ENCODE results near the gene PAQR9. TPM values are rescaled to one million over a fixed set of nuclear protein-coding genes. Genes with fewer than 3 reads are reported as not detected.

Gene PAQR9
- total and polyA plus RNA-seq, 10 donors: 0.04 to 0.64 (median 0.42) TPM; not detected in 6

DNA sequence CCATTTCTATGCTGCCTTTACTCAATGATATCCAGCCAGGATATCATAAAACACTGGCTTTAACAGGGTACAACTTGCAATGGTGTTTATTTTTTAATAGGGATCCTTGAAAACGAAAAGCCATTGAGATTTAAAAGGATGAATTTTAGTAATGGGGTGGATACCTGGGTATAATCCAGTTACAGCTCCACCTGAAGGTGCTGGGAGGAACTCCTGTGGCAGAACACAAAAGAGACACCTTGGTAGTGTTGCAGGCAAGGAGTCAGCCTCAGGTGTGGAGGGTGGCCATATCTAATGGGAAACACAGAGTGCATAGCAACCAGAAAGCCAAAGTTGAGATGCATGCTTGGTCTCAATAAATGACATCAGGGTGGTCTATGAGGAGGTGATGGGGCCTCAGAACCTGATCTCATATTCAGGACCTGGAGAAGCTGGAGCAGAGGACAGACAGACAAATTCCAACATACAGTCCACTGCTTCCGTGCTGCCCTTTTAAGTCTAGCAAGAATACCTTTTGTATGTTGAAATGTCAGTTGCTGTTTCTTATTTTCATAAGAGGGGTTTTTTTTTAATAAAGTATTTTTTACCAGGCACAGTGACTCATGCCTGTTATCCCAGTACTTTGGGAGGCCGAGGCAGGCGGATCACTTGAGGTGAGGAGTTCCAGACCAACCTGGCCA lies 12.0 kb upstream of the PAQR9 start:
- no peak for DNase-seq
- no peaks in the 10 kb centered on the region for H3K36me3 ChIP-seq
- 89 to 94% (median 93%) methylated on average over 4 of the region's 4 CpGs for WGBS, 5 donors
- H3K4me1 ChIP-seq: peaks cover 0 to 16% (median 7%) of the 10 kb centered on the region in 6 donors
- no peak for TF ChIP-seq POLR2AphosphoS5 (IDR thresholded peaks at IDR 0.05)
- TF ChIP-seq, protein P1, sequence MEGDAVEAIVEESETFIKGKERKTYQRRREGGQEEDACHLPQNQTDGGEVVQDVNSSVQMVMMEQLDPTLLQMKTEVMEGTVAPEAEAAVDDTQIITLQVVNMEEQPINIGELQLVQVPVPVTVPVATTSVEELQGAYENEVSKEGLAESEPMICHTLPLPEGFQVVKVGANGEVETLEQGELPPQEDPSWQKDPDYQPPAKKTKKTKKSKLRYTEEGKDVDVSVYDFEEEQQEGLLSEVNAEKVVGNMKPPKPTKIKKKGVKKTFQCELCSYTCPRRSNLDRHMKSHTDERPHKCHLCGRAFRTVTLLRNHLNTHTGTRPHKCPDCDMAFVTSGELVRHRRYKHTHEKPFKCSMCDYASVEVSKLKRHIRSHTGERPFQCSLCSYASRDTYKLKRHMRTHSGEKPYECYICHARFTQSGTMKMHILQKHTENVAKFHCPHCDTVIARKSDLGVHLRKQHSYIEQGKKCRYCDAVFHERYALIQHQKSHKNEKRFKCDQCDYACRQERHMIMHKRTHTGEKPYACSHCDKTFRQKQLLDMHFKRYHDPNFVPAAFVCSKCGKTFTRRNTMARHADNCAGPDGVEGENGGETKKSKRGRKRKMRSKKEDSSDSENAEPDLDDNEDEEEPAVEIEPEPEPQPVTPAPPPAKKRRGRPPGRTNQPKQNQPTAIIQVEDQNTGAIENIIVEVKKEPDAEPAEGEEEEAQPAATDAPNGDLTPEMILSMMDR (IDR thresholded peaks at IDR 0.05 in 8 of 11, conservative IDR thresholded peaks at IDR 0.05 in 3 of 11): no peak
- no peak for TF ChIP-seq POLR2A (IDR thresholded peaks at IDR 0.05)
- H3K9me3 ChIP-seq: no peaks in the 10 kb centered on the region
- H3K27me3 ChIP-seq (replicated peaks in 1 of 7): peaks cover 0 to 6% (median 0%) of the 10 kb centered on the region in 7 donors
- no peak overlapping the region for H3K27ac ChIP-seq
- intact Hi-C loops (cut with DNase I; ENCODE audit: low total_unique reads): no loop called here
- no peak overlapping the region for H3K4me3 ChIP-seq

DNA sequence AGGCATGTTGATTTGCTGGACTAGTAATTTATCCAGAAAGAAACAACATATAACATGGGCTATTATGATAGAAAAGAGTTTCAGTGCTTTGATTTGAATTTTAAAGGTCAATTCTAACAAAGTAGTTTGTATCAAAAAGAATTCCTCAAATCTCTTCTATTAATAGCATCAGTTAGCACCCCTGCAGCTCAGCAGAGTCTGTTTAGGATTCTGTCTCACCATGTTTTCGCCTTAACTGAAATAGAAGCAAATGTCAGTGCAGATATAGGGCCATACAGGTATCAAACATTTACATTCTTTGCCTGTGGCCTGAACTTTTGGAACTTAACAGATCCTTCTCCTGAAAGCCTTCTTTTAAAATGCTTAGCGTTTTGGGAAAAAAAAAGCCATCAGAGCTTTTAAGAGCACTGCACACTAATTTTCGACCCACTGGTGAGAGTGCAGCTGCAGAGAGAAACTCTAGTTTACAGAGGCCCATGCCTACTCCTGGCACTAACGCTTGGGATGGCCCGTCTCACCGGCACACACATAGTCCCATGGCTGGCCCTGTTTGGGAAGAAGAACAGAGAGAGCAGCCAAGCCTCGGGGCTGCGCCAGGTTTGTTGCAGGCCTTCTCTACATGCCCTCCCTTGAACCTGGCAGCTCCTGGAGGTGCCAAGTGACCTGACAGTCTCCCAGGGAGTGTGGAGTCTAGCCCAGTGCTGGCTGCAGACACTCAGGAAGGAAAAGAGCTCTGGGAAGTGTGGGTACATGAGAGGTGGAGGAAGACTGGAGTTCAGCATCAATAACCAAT lies 9.9 kb upstream of the PAQR9 start:
- Histone ChIP-seq H3K36me3 (no peaks in the 10 kb centered on the region), H3K27ac (no peak overlapping the region), H3K4me3 (no peak overlapping the region), H3K27me3 (replicated peaks in 1 of 7) (peaks cover 0 to 12% (median 0%) of the 10 kb centered on the region in 7 donors), H3K9me3 (no peaks in the 10 kb centered on the region), H3K4me1 (peaks cover 0 to 16% (median 7%) of the 10 kb centered on the region in 6 donors)
- WGBS, 5 donors: 82 to 95% (median 92%) methylated on average over 8 of the region's 8 CpGs
- TF ChIP-seq, protein P1 (IDR thresholded peaks at IDR 0.05 in 8 of 11, conservative IDR thresholded peaks at IDR 0.05 in 3 of 11): no peak
- TF ChIP-seq POLR2A (IDR thresholded peaks at IDR 0.05) (no peak), POLR2AphosphoS5 (IDR thresholded peaks at IDR 0.05) (no peak)
- no peak for DNase-seq
- intact Hi-C loops (cut with DNase I; ENCODE audit: low total_unique reads): no loop called here

DNA sequence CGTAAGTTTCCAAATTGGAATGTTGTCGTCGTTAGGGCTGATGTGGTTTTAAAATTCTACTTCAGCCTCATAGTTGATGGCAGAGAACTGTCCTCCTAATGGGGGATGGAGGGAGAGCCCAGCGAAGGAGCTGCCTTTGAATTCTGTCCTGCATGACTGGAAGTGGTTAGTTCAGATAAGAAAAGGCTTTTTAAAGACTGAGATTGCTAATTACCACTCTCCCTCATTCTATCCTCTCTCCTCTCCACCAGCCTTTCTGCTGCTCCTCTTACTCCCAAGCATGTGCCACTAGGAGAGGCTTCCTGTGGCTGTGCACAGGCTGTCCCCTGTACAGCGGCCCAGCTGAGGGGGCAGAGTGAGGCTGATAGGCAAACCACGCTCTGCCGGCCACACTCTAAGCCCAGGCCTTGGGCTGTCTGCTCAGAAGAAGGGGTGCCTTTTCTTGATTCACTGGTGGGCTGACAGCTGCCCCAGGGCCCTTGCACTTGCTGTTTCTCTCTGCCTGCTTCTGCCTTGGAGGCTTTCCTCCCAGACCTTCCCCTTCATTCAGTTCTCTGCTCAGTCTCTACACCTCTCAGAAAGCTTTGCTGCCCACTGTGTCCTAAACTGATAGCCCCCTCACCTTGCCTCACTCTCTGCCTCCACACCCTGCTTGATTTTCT lies 8.7 kb upstream of the PAQR9 start:
- Histone ChIP-seq H3K27me3 (replicated peaks in 1 of 7) (peaks cover 0 to 12% (median 0%) of the 10 kb centered on the region in 7 donors), H3K4me1 (peaks cover 0 to 12% (median 7%) of the 10 kb centered on the region in 6 donors), H3K27ac (no peak overlapping the region), H3K4me3 (no peak overlapping the region), H3K36me3 (no peaks in the 10 kb centered on the region), H3K9me3 (no peaks in the 10 kb centered on the region)
- intact Hi-C loops (cut with DNase I; ENCODE audit: low total_unique reads): no loop called here
- WGBS, 5 donors: 85 to 93% (median 91%) methylated on average over 7 of the region's 7 CpGs
- TF ChIP-seq, protein P1 (IDR thresholded peaks at IDR 0.05 in 8 of 11, conservative IDR thresholded peaks at IDR 0.05 in 3 of 11): no peak
- no peak for TF ChIP-seq POLR2A (IDR thresholded peaks at IDR 0.05)
- no peak for TF ChIP-seq POLR2AphosphoS5 (IDR thresholded peaks at IDR 0.05)
- DNase-seq: no peak
